Measurements from ENCODE around the gene CRELD1.

DNA sequence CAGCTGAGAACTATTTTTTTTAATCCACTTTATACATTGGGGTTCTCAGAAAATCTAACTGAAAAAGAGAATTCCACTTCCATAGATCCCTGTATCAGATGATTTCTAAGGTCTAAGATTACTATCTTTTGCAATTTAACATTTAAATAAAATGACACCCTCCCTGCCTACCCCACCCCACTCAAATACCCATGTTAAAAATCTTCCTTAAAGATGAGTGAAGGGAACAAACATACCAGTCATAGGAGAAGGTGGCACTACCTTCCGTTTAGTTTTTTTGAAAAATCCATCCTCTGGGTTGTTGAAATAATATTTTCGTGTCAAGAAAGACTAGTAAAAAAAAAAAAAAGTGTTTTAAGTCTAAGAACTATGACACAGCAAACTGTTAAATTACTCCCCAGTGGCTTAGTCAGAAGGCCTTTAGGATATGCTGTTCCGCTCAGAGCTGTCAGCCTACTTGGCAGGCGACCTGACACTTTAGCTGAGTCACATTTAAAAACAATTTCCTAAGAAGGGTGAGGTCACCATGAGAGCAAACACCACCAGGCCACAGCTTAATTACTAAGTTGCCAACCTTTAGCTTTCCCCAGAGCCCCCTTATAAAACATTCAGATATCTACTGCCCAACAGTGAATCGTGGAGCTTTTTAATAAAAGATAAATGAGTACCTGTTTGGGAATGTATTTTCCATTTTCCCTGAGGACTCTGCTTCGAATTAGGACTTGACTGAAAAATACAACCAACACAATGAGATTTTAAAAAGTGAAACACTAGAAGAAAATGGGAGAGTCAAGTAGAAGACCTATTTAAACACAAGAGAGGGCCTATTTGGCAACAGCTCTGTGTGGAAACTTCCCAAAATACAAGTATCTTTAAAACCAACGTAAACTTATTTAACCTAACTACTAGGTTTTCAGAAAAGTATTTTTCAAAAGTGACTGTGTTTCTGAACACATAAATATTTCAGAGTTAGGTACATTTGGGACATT, 43.4 kb downstream of the CRELD1 start:
- TF ChIP-seq EZH2 (IDR thresholded peaks at IDR 0.05; ENCODE audit: borderline replicate concordance, low read length) (no peak), CTCF (IDR thresholded peaks at IDR 0.05; ENCODE audit: low read length) (no peak)
